Mucosa of stomach (tissue), 1 donor: ENCODE data around the gene RAP1GAP2.
"Not testable (repeated sequence)": the region's sequence is repeated elsewhere in the genome, so short reads cannot be mapped to it uniquely, and the experiment has no call there.

ENCODE experiments used
- H3K27me3 ChIP-seq: one replicate; pipeline ENCODE4 v1.7.0; 2013; ENCODE audit warnings: mild to moderate bottlenecking, low read length; ENCODE audit not compliant: control insufficient read depth, insufficient read depth
- H3K36me3 ChIP-seq: one replicate; pipeline ENCODE4 v1.7.0; 2013; ENCODE audit warnings: low read length; ENCODE audit not compliant: control insufficient read depth, insufficient read depth
- H3K4me1 ChIP-seq: one replicate; pipeline ENCODE4 v1.7.0; 2013; ENCODE audit warnings: mild to moderate bottlenecking, low read length; ENCODE audit not compliant: control insufficient read depth, insufficient read depth
- H3K4me3 ChIP-seq: one replicate; pipeline ENCODE4 v1.7.0; 2013; ENCODE audit warnings: low read length
- H3K9ac ChIP-seq: one replicate; pipeline ENCODE4 v1.7.0; 2013; ENCODE audit warnings: mild to moderate bottlenecking, low read length, moderate library complexity
- H3K9me3 ChIP-seq: one replicate; pipeline ENCODE4 v1.7.0; 2013; ENCODE audit warnings: mild to moderate bottlenecking, low read length, moderate library complexity; ENCODE audit not compliant: control insufficient read depth
- donor health status: Pancreatic carcinoma.

RAP1GAP2 gene

GRCh38 chr17:2995377-2995776 lies 199.1 kb downstream of the RAP1GAP2 start:
- peaks cover 23% of the 10 kb centered on the region for H3K4me1 ChIP-seq
- no peak overlapping the region for H3K4me3 ChIP-seq
- no peaks in the 10 kb centered on the region for H3K27me3 ChIP-seq
- no peaks in the 10 kb centered on the region for H3K9me3 ChIP-seq
- H3K36me3 ChIP-seq: peaks cover 11% of the 10 kb centered on the region
- peak overlapping the region; percentile 18 for H3K9ac ChIP-seq

- Histone ChIP-seq H3K4me1 (peaks cover 23% of the 10 kb centered on the region), H3K27me3 (no peaks in the 10 kb centered on the region), H3K4me3 (no peak overlapping the region), H3K9me3 (no peaks in the 10 kb centered on the region), H3K36me3 (peaks cover 9% of the 10 kb centered on the region), H3K9ac (peak overlapping the region; percentile 11)
These were observed 199.9 kb downstream of the RAP1GAP2 start for GRCh38 chr17:2995886-2996809.

GRCh38 chr17:2996810-2997670 lies 200.8 kb downstream of the RAP1GAP2 start:
- Histone ChIP-seq H3K4me3 (no peak overlapping the region), H3K36me3 (peaks cover 9% of the 10 kb centered on the region)

GRCh38 chr17:2998469-2998901 lies 202.2 kb downstream of the RAP1GAP2 start:
- not testable (repeated sequence) for H3K36me3 ChIP-seq, H3K4me3 ChIP-seq, H3K9me3 ChIP-seq, H3K27me3 ChIP-seq, H3K9ac ChIP-seq
- H3K4me1 ChIP-seq: peaks cover 27% of the 10 kb centered on the region

More at GRCh38 chr17:2996810-2997670, 200.8 kb downstream of the RAP1GAP2 start:
- Histone ChIP-seq H3K9me3 (no peaks in the 10 kb centered on the region), H3K9ac (peak overlapping the region; percentile 11), H3K27me3 (no peaks in the 10 kb centered on the region), H3K4me1 (peaks cover 23% of the 10 kb centered on the region)

- no peaks in the 10 kb centered on the region for H3K9me3 ChIP-seq
- H3K4me3 ChIP-seq: no peak overlapping the region
- peaks cover 4% of the 10 kb centered on the region for H3K36me3 ChIP-seq
- H3K9ac ChIP-seq: peak overlapping the region; percentile 22
- peaks cover 27% of the 10 kb centered on the region for H3K4me1 ChIP-seq
- no peaks in the 10 kb centered on the region for H3K27me3 ChIP-seq
These were observed 206.5 kb downstream of the RAP1GAP2 start for GRCh38 chr17:3002538-3003295.

GRCh38 chr17:3003296-3004149 lies 207.3 kb downstream of the RAP1GAP2 start:
- Histone ChIP-seq H3K36me3 (peaks cover 13% of the 10 kb centered on the region), H3K4me1 (peaks cover 27% of the 10 kb centered on the region), H3K9me3 (no peaks in the 10 kb centered on the region), H3K4me3 (peak overlapping the region; percentile 7), H3K27me3 (no peaks in the 10 kb centered on the region), H3K9ac (peak overlapping the region; percentile 78)

GRCh38 chr17:3004150-3004801 lies 208.0 kb downstream of the RAP1GAP2 start:
- Histone ChIP-seq H3K4me1 (peaks cover 27% of the 10 kb centered on the region), H3K9ac (peak overlapping the region; percentile 78), H3K9me3 (no peaks in the 10 kb centered on the region), H3K36me3 (peaks cover 14% of the 10 kb centered on the region), H3K4me3 (peak overlapping the region; percentile 7), H3K27me3 (no peaks in the 10 kb centered on the region)

- Histone ChIP-seq H3K9ac (peak overlapping the region; percentile 78), H3K4me1 (peaks cover 27% of the 10 kb centered on the region), H3K36me3 (peaks cover 14% of the 10 kb centered on the region)
These were observed 208.7 kb downstream of the RAP1GAP2 start for GRCh38 chr17:3004925-3005324.

GRCh38 chr17:3005696-3006095 lies 209.5 kb downstream of the RAP1GAP2 start:
- Histone ChIP-seq H3K36me3 (peaks cover 14% of the 10 kb centered on the region), H3K27me3 (no peaks in the 10 kb centered on the region), H3K9me3 (no peaks in the 10 kb centered on the region), H3K9ac (no peak overlapping the region), H3K4me1 (peaks cover 31% of the 10 kb centered on the region), H3K4me3 (no peak overlapping the region)

More at GRCh38 chr17:3004925-3005324, 208.7 kb downstream of the RAP1GAP2 start:
- Histone ChIP-seq H3K4me3 (no peak overlapping the region), H3K9me3 (no peaks in the 10 kb centered on the region), H3K27me3 (no peaks in the 10 kb centered on the region)

GRCh38 chr17:3006801-3007200 lies 210.6 kb downstream of the RAP1GAP2 start:
- H3K4me1 ChIP-seq: peaks cover 41% of the 10 kb centered on the region
- no peaks in the 10 kb centered on the region for H3K27me3 ChIP-seq
- no peaks in the 10 kb centered on the region for H3K9me3 ChIP-seq
- H3K36me3 ChIP-seq: peaks cover 14% of the 10 kb centered on the region
- H3K9ac ChIP-seq: no peak overlapping the region
- no peak overlapping the region for H3K4me3 ChIP-seq
